Suprapubic skin (tissue), 4 donors: Measurements from ENCODE around the gene NR2F6.

Experiments
- CTCF ChIP-seq, 2 donors: fragments of 200-600 bp in 1 of 2; fragments of 450-650 bp in 1 of 2; sonication (generic) in 1 of 2; IDR thresholded peaks; one replicate each; pipeline ENCODE4 v1.5.1; 2016 to 2019; ENCODE audit warnings: antibody characterized with exemption in 2 of 2, mild to moderate bottlenecking in 1 of 2, moderate library complexity in 1 of 2
- EP300 ChIP-seq: sonication (generic); formaldehyde crosslinking; IDR thresholded peaks from one replicate; pipeline ENCODE4 v1.6.1; 2017; ENCODE audit warnings: antibody characterized with exemption
- POLR2A ChIP-seq, 2 donors: fragments of 450-650 bp; IDR thresholded peaks; one replicate each; pipeline ENCODE4 v1.6.1; 2017; ENCODE audit warnings: antibody characterized with exemption in 2 of 2, mild to moderate bottlenecking in 2 of 2, moderate library complexity in 2 of 2
- POLR2AphosphoS5 ChIP-seq, 3 donors: sonication (generic); formaldehyde crosslinking; IDR thresholded peaks; one replicate each; pipeline ENCODE4 v1.6.1; 2017; ENCODE audit warnings: antibody characterized with exemption in 3 of 3

DNA sequence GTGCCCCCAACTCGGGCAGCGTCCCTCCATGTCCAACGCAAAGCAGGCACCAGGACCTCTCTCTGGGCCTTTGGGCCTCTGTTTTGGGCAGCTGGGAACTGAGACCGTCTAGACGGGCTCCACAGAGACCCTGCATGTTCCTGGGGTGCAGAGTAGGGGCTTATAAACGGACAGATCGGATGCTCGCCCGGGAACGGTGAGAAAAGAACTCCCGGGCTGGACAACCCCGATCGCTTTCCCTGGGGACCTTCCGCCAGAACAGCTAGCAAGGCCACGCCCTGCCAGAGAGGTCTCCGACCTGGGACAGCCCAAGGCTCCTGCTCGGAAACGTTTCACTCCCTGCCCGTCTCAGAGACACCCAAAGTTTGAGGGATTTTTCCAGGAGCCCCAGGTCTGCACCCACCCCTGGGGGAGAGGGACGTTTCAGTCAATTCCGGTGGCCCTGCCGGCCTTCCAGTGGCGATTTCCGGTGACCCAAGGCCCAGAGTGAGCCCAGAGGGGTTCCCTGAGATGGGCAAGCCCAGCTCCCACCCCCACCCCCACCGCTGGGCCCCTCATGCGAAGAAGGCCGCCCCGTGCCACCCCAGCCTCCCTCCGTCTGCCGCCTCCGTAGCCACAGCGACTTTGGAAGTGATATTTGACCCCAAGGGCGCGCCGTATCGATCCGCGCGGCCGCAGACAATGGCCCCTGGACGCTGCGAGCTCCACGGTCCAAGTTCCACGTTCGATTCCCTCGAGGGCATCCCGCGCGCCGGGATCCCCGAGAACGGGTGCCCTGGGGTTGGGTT is 1.7 kb downstream of the NR2F6 start:
- no peak for TF ChIP-seq CTCF (IDR thresholded peaks at IDR 0.05)
- TF ChIP-seq POLR2A (IDR thresholded peaks at IDR 0.05): no peak
- no peak for TF ChIP-seq EP300
- no peak for TF ChIP-seq POLR2AphosphoS5 (IDR thresholded peaks at IDR 0.05)
